ENCODE results near the gene SH2D1A. TPM values are rescaled to one million over a fixed set of nuclear protein-coding genes. Genes with fewer than 3 reads are reported as not detected.

Gene SH2D1A
- total and polyA plus RNA-seq, 2 of the 4 experiments (the other 2 are of a cell fraction): not detected

DNA sequence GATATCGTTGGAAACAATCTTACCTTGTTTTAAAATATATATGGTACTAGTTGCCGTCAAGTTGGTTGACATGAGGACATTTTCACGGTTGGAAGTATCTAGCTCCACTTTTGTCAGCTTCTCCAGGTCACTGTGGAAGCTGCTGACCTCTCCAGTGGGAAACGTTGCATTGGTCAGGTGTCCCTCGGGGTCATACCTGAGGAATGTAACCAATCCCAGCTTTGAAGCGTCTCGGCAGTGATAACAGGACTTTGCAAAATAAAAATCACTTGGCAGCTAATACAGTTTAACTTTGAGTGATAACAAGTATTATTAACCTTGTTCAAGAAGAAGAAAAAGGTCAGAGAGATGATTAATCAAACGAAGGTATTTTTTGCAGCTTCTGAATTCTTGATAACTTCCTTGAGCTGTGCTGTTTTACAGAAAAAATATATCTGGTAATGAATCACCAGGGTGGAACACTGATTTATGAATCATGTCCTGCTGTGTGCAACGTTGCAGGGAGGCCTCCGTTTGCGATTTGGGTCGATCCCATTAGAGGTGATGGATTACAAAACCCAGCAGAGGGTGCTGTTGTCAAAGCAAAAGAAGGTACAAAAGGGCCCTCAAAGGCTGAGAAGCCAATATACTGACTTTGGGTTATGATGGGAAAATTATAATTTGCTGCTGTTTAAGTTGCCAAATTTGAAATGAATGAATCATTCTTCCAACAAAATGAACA lies 60.1 kb downstream of the SH2D1A start:
- Histone ChIP-seq H3K4ac (ENCODE audit: low read depth, low read length) (no peak overlapping the region), H3K14ac (replicated peaks; ENCODE audit: low read depth, low read length) (no peak overlapping the region), H3K4me1 (ENCODE audit: control insufficient read depth, insufficient read depth, low read length) (no peaks in the 10 kb centered on the region), H3K9me1 (ENCODE audit: insufficient read depth, low read length) (no peaks in the 10 kb centered on the region), H3K18ac (ENCODE audit: low read depth, low read length) (no peak overlapping the region), H3K23ac (ENCODE audit: low read depth, low read length) (no peak overlapping the region), H4K91ac (ENCODE audit: insufficient read depth, low read depth, low read length) (no peak overlapping the region), H3K4me3 (ENCODE audit: insufficient read depth, low read depth, low read length) (no peak overlapping the region), H2AK5ac (ENCODE audit: low read depth, low read length) (no peak overlapping the region), H3K27me3 (ENCODE audit: control insufficient read depth, insufficient read depth, low read length) (no peaks in the 10 kb centered on the region), H3K9me3 (ENCODE audit: control insufficient read depth, insufficient read depth, low read length) (no peaks in the 10 kb centered on the region), H3K9ac (ENCODE audit: low read depth, low read length) (no peak overlapping the region), H2AK9ac (replicated peaks; ENCODE audit: low read depth, low read length, poor library complexity) (no peak overlapping the region), H4K20me1 (ENCODE audit: insufficient read depth, low read length) (no peaks in the 10 kb centered on the region), H4K8ac (ENCODE audit: low read depth in 2 of 2, low read length in 2 of 2) (no peak overlapping the region), H3K4me2 (ENCODE audit: low read depth, low read length) (no peak overlapping the region), H4K5ac (ENCODE audit: low read depth, low read length) (no peak overlapping the region), H2BK20ac (ENCODE audit: low read depth, low read length) (no peak overlapping the region), H2BK120ac (ENCODE audit: low read depth, low read length) (no peak overlapping the region), H2BK15ac (ENCODE audit: low read depth, low read length) (no peak overlapping the region), H2AFZ (replicated peaks; ENCODE audit: low read length, poor library complexity) (no peak overlapping the region), H3K56ac (ENCODE audit: extremely low read depth, insufficient read depth, low read length) (no peak overlapping the region), H3K79me1 (ENCODE audit: low read depth in 1 of 2, low read length in 2 of 2) (no peaks in the 10 kb centered on the region), H2BK5ac (ENCODE audit: low read depth, low read length, poor library complexity, severe bottlenecking) (no peak overlapping the region), H3K36me3 (ENCODE audit: control insufficient read depth, insufficient read depth, low read length) (no peaks in the 10 kb centered on the region), H3K27ac (ENCODE audit: insufficient read depth, low read length) (no peak overlapping the region)
- intact Hi-C loops (cut with micrococcal nuclease) (no loop called here), in situ Hi-C loops (cut with MboI; ENCODE audit: low sequenced_read_pairs) (no loop called here), dilution Hi-C loops (cut with HindIII; ENCODE audit: low sequenced_read_pairs, unreplicated experiment) (no loop called here)
- DNase-seq: peak; percentile 46
- ATAC-seq (ENCODE audit: low read depth): peak; percentile 72
- WGBS, 2 experiments (ENCODE audit: extremely low coverage in 2 of 2, insufficient read length in 1 of 2): no CpG with 5 or more reads among the region's 12 CpGs
- no TSS peak for BruUV-seq (replicated peaks)
- CTCF ChIA-PET: no interaction called here
- POLR2A ChIA-PET (ENCODE audit: unreplicated experiment): no interaction called here
- TF ChIP-seq, protein P1, sequence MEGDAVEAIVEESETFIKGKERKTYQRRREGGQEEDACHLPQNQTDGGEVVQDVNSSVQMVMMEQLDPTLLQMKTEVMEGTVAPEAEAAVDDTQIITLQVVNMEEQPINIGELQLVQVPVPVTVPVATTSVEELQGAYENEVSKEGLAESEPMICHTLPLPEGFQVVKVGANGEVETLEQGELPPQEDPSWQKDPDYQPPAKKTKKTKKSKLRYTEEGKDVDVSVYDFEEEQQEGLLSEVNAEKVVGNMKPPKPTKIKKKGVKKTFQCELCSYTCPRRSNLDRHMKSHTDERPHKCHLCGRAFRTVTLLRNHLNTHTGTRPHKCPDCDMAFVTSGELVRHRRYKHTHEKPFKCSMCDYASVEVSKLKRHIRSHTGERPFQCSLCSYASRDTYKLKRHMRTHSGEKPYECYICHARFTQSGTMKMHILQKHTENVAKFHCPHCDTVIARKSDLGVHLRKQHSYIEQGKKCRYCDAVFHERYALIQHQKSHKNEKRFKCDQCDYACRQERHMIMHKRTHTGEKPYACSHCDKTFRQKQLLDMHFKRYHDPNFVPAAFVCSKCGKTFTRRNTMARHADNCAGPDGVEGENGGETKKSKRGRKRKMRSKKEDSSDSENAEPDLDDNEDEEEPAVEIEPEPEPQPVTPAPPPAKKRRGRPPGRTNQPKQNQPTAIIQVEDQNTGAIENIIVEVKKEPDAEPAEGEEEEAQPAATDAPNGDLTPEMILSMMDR (conservative IDR thresholded peaks at IDR 0.05; ENCODE audit: low read depth, low read length): peak; percentile 48
- 0 out of 2 replicates have a peak, but pooled peaks have one; percentile 14 for TF ChIP-seq SMC3 (IDR thresholded peaks at IDR 0.05; ENCODE audit: low read depth, low read length)
- no peak for TF ChIP-seq BHLHE40 (IDR thresholded peaks at IDR 0.05; ENCODE audit: low read depth, low read length)
- no peak for TF ChIP-seq POLR2A (IDR thresholded peaks at IDR 0.05; ENCODE audit: low read depth, low read length)
- TF ChIP-seq RAD21 (IDR thresholded peaks at IDR 0.05; ENCODE audit: low read length): peak; percentile 70
